Erythroblast (primary cell): ENCODE measurements around the gene ZNF653.

ENCODE experiments used
- GATA1 ChIP-seq: IDR thresholded peaks from 2 replicates; pipeline ENCODE4 v1.6.1; 2011; ENCODE audit warnings: low read depth, mild to moderate bottlenecking, control low read depth, low read length, moderate library complexity
- POLR2A ChIP-seq: IDR thresholded peaks from 2 replicates; pipeline ENCODE4 v1.6.1; 2011; ENCODE audit warnings: mild to moderate bottlenecking, low read length

- TF ChIP-seq POLR2A (no peak), GATA1 (no peak)
These were observed 571 bp downstream of the ZNF653 start for GRCh38 chr19:11505032-11505503.
